Activated CD8-positive, alpha-beta memory T cell treated with anti-CD3 and anti-CD28 coated beads, Interleukin-2, amount 10 ng/mL, durations not matched to agents 7 days and 5 days (primary cell): ENCODE data around the gene ARID1A. TPM values are rescaled to one million over a fixed set of nuclear protein-coding genes. Genes with fewer than 3 reads are reported as not detected.
"Not testable (repeated sequence)": the region's sequence is repeated elsewhere in the genome, so short reads cannot be mapped to it uniquely, and the experiment has no call there.

Experiments used
- ATAC-seq: fragments of 150-1000 bp; cut with Tn5 transposase; one replicate; pipeline ENCODE4 v1.10.0; 2021; ENCODE audit warnings: moderate library complexity
- CTCF ChIA-PET: fragments of 350-600 bp; sonication (Branson Sonifier 250); formaldehyde crosslinking; loops from one replicate; lab custom pipeline; 2021; ENCODE audit warnings: antibody characterized with exemption; lab: Charles Lee
- DNase-seq: peaks from one replicate; pipeline ENCODE4 v3.0.0-alpha.2; 2020
- H3K27ac Mint-ChIP-seq: one replicate; pipeline ENCODE4 v1.8.0; 2021; ENCODE audit warnings: mild to moderate bottlenecking, mixed read lengths
- H3K27me3 Mint-ChIP-seq: one replicate; pipeline ENCODE4 v1.8.0; 2021; ENCODE audit warnings: mixed read lengths
- H3K36me3 Mint-ChIP-seq: one replicate; pipeline ENCODE4 v1.8.0; 2021; ENCODE audit warnings: mild to moderate bottlenecking, mixed read lengths
- H3K4me1 Mint-ChIP-seq: one replicate; pipeline ENCODE4 v1.8.0; 2021; ENCODE audit warnings: mixed read lengths
- H3K4me3 Mint-ChIP-seq: one replicate; pipeline ENCODE4 v1.8.0; 2021; ENCODE audit warnings: mild to moderate bottlenecking, moderate library complexity, mixed read lengths
- H3K9me3 Mint-ChIP-seq: one replicate; pipeline ENCODE4 v1.8.0; 2022; ENCODE audit warnings: low read depth, mixed read lengths
- total RNA-seq, 2 experiments: library from RNA; stranded (reverse); gene quantifications; one replicate each; pipeline ENCODE4 v1.2.3, GENCODE V29; 2021

ARID1A gene
- total RNA-seq, 2 experiments from 2014 or later = 92.4 to 112 TPM

DNA sequence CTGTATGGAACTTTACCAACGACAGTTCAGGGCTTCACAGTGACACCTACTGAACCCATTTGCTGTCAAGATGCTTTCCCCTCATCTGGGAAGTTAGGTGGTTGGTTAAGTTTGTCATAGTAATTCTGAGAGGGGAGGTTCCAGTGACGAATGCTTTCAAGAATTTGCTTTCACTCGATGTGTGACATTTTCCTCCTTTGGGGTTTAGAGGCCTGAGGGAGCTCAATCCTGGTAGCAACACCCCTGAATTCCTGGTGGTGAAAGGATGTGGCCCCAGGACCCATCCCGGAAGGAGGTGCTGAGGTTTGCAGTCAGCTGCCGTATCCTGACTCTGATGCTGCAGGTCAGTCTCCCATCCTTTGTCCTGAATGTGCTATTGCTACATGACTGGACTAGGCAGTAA is 94.7 kb downstream of the ARID1A start:
- DNase-seq (peak; percentile 70), ATAC-seq (peak; percentile 10)
- no peaks in the 10 kb centered on the region for H3K27me3 Mint-ChIP-seq
- peak overlapping the region; percentile 100 for H3K27ac Mint-ChIP-seq
- peaks cover 62% of the 10 kb centered on the region for H3K4me1 Mint-ChIP-seq
- H3K4me3 Mint-ChIP-seq = peak overlapping the region; percentile 81
- H3K36me3 Mint-ChIP-seq = peaks cover 14% of the 10 kb centered on the region
- CTCF ChIA-PET = interaction anchor here (0.6 to 8.8 kb wide), 29 partner anchors 9 to 291 kb away, joined by 3 to 272 read pairs (median 7); partner anchors contain the start of genes GPN2 and ZDHHC18
- H3K9me3 Mint-ChIP-seq = no peaks in the 10 kb centered on the region

DNA sequence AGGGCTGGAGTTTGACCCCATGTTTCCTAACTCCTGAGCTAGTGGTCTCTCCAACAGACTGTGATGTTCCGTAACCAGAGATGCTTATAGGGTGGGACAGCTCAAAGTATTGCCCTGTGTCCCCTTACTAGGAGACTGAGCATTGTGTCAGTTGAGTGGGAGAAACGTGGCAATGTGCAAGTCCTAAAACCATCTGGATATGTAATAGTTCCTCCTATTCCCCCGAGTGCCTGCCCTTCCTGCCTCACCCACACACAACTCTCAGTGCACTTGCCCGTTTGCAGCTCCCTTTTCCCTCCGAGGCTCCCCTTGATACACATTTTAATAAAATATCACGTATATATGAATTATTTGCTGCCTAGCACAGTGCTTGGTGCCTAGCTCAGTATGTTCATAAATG is 95.3 kb downstream of the ARID1A start:
- no peaks in the 10 kb centered on the region for H3K9me3 Mint-ChIP-seq
- no peak for ATAC-seq
- no peaks in the 10 kb centered on the region for H3K27me3 Mint-ChIP-seq
- CTCF ChIA-PET = interaction anchor here (0.8 to 8.8 kb wide), 16 partner anchors 8 to 291 kb away, joined by 3 to 272 read pairs (median 18); partner anchors contain the start of gene GPN2
- DNase-seq = no peak
- peak overlapping the region; percentile 81 for H3K4me3 Mint-ChIP-seq
- H3K4me1 Mint-ChIP-seq = peaks cover 56% of the 10 kb centered on the region
- peak overlapping the region; percentile 100 for H3K27ac Mint-ChIP-seq
- H3K36me3 Mint-ChIP-seq = peaks cover 14% of the 10 kb centered on the region

GRCh38 chr1:26791626-26792025 is 95.8 kb downstream of the ARID1A start:
- peaks cover 52% of the 10 kb centered on the region for H3K4me1 Mint-ChIP-seq

DNA sequence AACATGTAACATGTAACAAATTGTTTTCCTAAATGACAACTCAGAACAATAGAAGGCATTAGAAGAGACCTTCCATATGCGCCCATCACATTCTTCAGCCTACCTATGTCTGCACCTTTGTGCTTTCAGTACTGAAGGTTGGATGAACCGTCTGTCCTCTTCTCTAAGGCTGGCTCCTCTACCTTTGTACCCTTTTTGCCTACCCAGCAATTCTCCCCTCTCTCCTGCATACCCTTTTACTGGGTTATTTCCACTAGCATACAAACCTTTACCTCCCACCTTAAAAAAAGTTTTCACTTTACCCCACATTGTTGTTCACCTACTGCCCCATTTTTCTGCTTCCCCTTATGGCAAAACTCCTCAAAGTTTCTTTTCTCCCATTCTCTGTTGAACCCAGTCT is 97.1 kb downstream of the ARID1A start:
- H3K36me3 Mint-ChIP-seq = peaks cover 21% of the 10 kb centered on the region
- H3K27me3 Mint-ChIP-seq = no peaks in the 10 kb centered on the region
- H3K27ac Mint-ChIP-seq = no peak overlapping the region
- no peak for ATAC-seq
- CTCF ChIA-PET = no interaction called here
- H3K4me3 Mint-ChIP-seq = no peak overlapping the region
- DNase-seq = no peak
- H3K4me1 Mint-ChIP-seq = peaks cover 47% of the 10 kb centered on the region
- no peaks in the 10 kb centered on the region for H3K9me3 Mint-ChIP-seq

More at GRCh38 chr1:26791626-26792025, 95.8 kb downstream of the ARID1A start:
- Mint-ChIP-seq H3K4me3 (no peak overlapping the region), H3K27me3 (no peaks in the 10 kb centered on the region), H3K27ac (peak overlapping the region; percentile 100), H3K36me3 (peaks cover 17% of the 10 kb centered on the region), H3K9me3 (no peaks in the 10 kb centered on the region)
- no peak for ATAC-seq
- DNase-seq = no peak
- CTCF ChIA-PET = interaction anchor here (0.7 to 8.8 kb wide), 11 partner anchors 8 to 321 kb away, joined by 3 to 272 read pairs (median 40); partner anchors contain the start of gene GPN2

DNA sequence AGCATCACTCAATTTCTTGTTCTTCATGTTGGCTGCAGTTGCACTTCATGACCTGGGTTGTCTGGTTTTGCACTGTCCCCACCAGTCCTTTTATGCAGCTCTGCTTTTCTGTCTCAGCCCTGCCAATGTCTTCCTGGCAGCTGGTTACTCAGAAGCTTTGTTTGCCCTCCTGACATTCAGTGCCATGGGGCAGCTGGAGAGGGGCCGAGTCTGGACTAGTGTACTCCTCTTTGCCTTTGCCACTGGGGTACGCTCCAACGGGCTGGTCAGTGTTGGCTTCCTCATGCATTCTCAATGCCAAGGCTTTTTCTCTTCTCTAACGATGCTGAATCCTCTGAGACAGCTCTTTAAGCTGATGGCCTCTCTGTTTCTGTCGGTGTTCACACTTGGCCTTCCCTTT is 98.6 kb downstream of the ARID1A start:
- Mint-ChIP-seq H3K27me3 (no peaks in the 10 kb centered on the region), H3K4me3 (no peak overlapping the region), H3K27ac (no peak overlapping the region), H3K9me3 (no peaks in the 10 kb centered on the region), H3K36me3 (peaks cover 21% of the 10 kb centered on the region), H3K4me1 (peaks cover 50% of the 10 kb centered on the region)
- no peak for DNase-seq
- CTCF ChIA-PET = interaction anchor here (1.0 kb wide), 1 partner anchor 17 kb away, joined by 4 read pairs; no protein-coding TSS in a partner anchor
- no peak for ATAC-seq

- no peak for ATAC-seq
- no peak overlapping the region for H3K4me3 Mint-ChIP-seq
- no peak for DNase-seq
- H3K36me3 Mint-ChIP-seq = peaks cover 23% of the 10 kb centered on the region
- peak overlapping the region; percentile 38 for H3K27ac Mint-ChIP-seq
- H3K27me3 Mint-ChIP-seq = no peaks in the 10 kb centered on the region
- CTCF ChIA-PET = interaction anchor here (0.5 to 7.0 kb wide), 5 partner anchors 8 to 318 kb away, joined by 3 to 106 read pairs (median 59); partner anchors contain the start of gene PIGV
- H3K9me3 Mint-ChIP-seq = no peaks in the 10 kb centered on the region
- H3K4me1 Mint-ChIP-seq = peaks cover 52% of the 10 kb centered on the region
These were observed 101.8 kb downstream of the ARID1A start for GRCh38 chr1:26797627-26798026.

DNA sequence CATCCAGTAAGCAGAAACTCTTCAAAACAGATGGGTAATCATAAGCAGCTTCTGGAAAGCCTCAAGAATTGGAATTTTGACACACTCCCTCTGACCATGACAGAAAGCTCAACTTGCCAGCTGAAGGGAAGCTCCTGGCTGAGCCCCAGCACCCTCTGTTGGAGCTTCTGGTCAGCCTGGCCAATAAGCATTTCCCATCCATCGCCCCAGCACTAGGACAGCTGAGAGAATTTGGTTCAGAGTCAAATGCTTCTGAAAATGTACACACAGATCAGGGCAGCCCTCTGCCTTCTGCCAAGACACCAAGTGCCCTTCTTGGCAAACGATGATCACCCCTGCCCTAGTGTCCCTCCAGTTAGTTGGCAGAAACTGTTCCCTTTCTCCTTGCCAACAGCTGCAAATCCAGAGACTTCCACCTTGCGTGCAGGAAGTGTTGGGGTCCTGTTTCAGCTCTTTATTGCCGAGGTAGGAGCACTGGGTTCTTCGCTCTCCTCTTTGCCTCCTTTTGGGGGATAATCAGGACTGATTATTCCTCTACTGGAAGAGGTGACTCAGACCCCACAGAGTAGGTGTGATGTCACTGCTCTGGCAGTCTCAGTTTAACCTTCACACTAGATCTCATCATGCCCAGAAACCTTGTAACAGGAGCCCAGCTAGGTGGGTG is 103.8 kb downstream of the ARID1A start:
- peak; percentile 63 for DNase-seq

DNA sequence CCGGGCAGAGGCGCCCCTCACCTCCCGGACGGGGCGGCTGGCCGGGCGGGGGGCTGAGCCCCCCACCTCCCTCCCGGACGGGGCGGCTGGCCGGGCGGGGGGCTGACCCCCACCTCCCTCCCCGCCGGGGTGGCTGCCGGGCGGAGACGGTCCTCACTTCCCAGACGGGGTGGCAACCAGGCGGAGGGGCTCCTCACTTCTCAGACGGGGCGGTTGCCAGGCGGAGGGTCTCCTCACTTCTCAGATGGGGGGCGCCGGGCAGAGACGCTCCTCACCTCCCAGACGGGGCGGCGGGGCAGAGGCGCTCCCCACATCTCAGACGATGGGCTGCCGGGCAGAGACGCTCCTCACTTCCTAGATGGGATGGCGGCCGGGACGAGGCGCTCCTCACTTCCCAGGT is 108.1 kb downstream of the ARID1A start:
- H3K4me3 Mint-ChIP-seq, H3K27me3 Mint-ChIP-seq, H3K9me3 Mint-ChIP-seq, DNase-seq, ATAC-seq, H3K27ac Mint-ChIP-seq, H3K36me3 Mint-ChIP-seq, CTCF ChIA-PET: not testable (repeated sequence)
- peaks cover 40% of the 10 kb centered on the region for H3K4me1 Mint-ChIP-seq

More for the DNA sequence above, 103.8 kb downstream of the ARID1A start:
- CTCF ChIA-PET = interaction anchor here (0.8 to 7.0 kb wide), 17 partner anchors 10 to 299 kb away, joined by 3 to 106 read pairs (median 6); partner anchors contain the start of genes GPATCH3, PIGV and ZDHHC18
- Mint-ChIP-seq H3K9me3 (no peaks in the 10 kb centered on the region), H3K36me3 (peaks cover 11% of the 10 kb centered on the region), H3K4me3 (peak overlapping the region; percentile 56), H3K4me1 (peaks cover 47% of the 10 kb centered on the region), H3K27me3 (no peaks in the 10 kb centered on the region), H3K27ac (peak overlapping the region; percentile 97)
- ATAC-seq = peak; percentile 76

- peaks cover 32% of the 10 kb centered on the region for H3K4me1 Mint-ChIP-seq
- not testable (repeated sequence) for H3K36me3 Mint-ChIP-seq, H3K4me3 Mint-ChIP-seq, H3K27me3 Mint-ChIP-seq, H3K9me3 Mint-ChIP-seq
- H3K27ac Mint-ChIP-seq = peak overlapping the region; percentile 79
- CTCF ChIA-PET = interaction anchor here (0.6 to 5.6 kb wide), 20 partner anchors 11 to 275 kb away, joined by 4 to 108 read pairs (median 8); partner anchors contain the start of genes PIGV and ZDHHC18
- DNase-seq (peak; percentile 89), ATAC-seq (peak; percentile 80)
These were observed 114.3 kb downstream of the ARID1A start for GRCh38 chr1:26810105-26810504.

- ATAC-seq = peak; percentile 23
These were observed 115.2 kb downstream of the ARID1A start for GRCh38 chr1:26811057-26811456.

GRCh38 chr1:26811708-26812107 is 115.9 kb downstream of the ARID1A start:
- Mint-ChIP-seq H3K27ac (peak overlapping the region; percentile 9), H3K36me3 (no peaks in the 10 kb centered on the region), H3K4me3 (no peak overlapping the region), H3K9me3 (no peaks in the 10 kb centered on the region), H3K4me1 (peaks cover 28% of the 10 kb centered on the region), H3K27me3 (no peaks in the 10 kb centered on the region)
- DNase-seq (no peak), ATAC-seq (no peak)
- CTCF ChIA-PET = interaction anchor here (0.7 to 5.6 kb wide), 20 partner anchors 11 to 240 kb away, joined by 3 to 108 read pairs (median 8); partner anchors contain the start of genes GPN2, PIGV and ZDHHC18

More at GRCh38 chr1:26811057-26811456, 115.2 kb downstream of the ARID1A start:
- peak overlapping the region; percentile 43 for H3K27ac Mint-ChIP-seq
- no peak overlapping the region for H3K4me3 Mint-ChIP-seq
- no peaks in the 10 kb centered on the region for H3K9me3 Mint-ChIP-seq
- CTCF ChIA-PET = interaction anchor here (0.6 to 5.6 kb wide), 27 partner anchors 12 to 276 kb away, joined by 3 to 108 read pairs (median 8); partner anchors contain the start of genes GPN2, PIGV and ZDHHC18
- H3K4me1 Mint-ChIP-seq = peaks cover 28% of the 10 kb centered on the region
- no peak for DNase-seq
- no peaks in the 10 kb centered on the region for H3K36me3 Mint-ChIP-seq
- H3K27me3 Mint-ChIP-seq = no peaks in the 10 kb centered on the region

- Mint-ChIP-seq H3K27ac (no peak overlapping the region), H3K4me1 (peaks cover 26% of the 10 kb centered on the region), H3K9me3 (no peaks in the 10 kb centered on the region), H3K4me3 (no peak overlapping the region), H3K36me3 (no peaks in the 10 kb centered on the region), H3K27me3 (no peaks in the 10 kb centered on the region)
- ATAC-seq = no peak
- CTCF ChIA-PET = interaction anchor here (1.1 kb wide), 1 partner anchor 15 kb away, joined by 3 read pairs; no protein-coding TSS in a partner anchor
- DNase-seq = no peak
These were observed 118.6 kb downstream of the ARID1A start for GRCh38 chr1:26814377-26814776.

DNA sequence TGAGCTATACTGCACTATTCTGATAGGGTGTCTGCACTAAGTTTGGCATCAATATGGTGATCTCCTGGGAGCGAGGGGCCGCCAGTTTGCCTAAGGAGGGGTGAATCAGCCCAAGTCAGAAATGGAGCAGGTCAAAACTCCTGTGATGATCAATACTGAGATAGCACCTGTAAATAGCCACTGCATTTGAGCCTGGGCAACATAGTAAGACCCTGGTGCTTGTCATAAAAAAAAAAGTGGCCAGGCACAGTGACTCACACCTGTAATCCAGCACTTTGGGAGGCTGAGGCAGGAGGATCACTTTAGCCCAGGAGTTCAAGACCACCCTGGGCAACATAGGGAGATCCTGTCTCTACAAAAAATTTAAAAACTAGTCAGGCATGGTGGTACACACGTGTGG is 119.1 kb downstream of the ARID1A start:
- no peak for ATAC-seq
- CTCF ChIA-PET = interaction anchor here (1.1 to 1.4 kb wide), 2 partner anchors 15 to 18 kb away, joined by 3 to 5 read pairs; no protein-coding TSS in a partner anchor
- no peak overlapping the region for H3K27ac Mint-ChIP-seq

More for the DNA sequence above, 119.1 kb downstream of the ARID1A start:
- DNase-seq = no peak
- Mint-ChIP-seq H3K4me3 (no peak overlapping the region), H3K36me3 (no peaks in the 10 kb centered on the region), H3K9me3 (no peaks in the 10 kb centered on the region), H3K4me1 (peaks cover 26% of the 10 kb centered on the region), H3K27me3 (no peaks in the 10 kb centered on the region)
